ENCODE results near the gene SPART.

The SPART gene

DNA sequence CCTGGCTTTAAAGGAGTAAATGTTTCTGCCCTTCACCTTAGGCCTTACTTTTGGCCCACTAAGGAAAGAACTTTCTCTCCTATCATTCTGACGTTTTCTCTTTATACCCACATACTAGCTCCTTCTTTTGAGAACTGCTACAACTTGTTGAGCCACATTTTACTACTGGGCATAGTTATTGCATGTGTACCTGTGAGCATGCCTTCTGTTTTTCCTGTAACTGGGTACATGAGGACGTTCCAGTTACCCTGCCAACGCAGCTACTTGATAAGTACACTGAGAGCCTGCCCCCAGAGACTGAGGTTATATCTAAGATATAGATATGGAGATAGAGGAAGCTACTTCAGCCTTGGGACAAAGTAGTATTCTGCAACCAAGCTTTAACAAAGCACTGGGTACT is 52.1 kb downstream of the SPART start:
- TF ChIP-seq CTCF (conservative IDR thresholded peaks at IDR 0.05; ENCODE audit: low read depth, low read length) = no peak
- H3K4me3 ChIP-seq (ENCODE audit: low read depth, low read length) = no peak overlapping the region
- DNase-seq (ENCODE audit: low read depth) = no peak

DNA sequence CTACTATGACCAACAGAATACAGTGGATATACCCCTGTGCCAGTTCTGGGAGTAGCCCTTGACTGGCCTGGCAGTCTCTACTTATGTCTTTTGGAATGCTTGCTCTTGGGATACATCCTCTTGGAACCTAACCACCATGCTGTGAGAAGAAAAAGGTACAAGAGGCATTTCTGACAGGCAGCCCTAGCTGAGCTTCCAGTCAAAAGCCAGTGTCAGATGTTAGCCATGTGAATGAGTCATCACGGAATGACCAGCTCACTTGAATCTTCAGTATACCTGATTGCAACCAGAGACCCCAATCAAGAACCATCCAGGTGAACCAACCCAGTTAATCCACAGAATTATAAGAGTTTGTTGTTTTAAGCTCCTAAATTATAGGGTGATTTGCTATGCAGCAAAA is 52.7 kb downstream of the SPART start:
- H3K4me3 ChIP-seq (ENCODE audit: low read depth, low read length) = no peak overlapping the region
- TF ChIP-seq CTCF (conservative IDR thresholded peaks at IDR 0.05; ENCODE audit: low read depth, low read length) = no peak
- no peak for DNase-seq (ENCODE audit: low read depth)

- no peak for DNase-seq (ENCODE audit: low read depth)
- no peak overlapping the region for H3K4me3 ChIP-seq (ENCODE audit: low read depth, low read length)
- TF ChIP-seq CTCF (conservative IDR thresholded peaks at IDR 0.05; ENCODE audit: low read depth, low read length) = no peak
Observed at GRCh38 chr13:36288794-36289391, 57.3 kb downstream of the SPART start.

DNA sequence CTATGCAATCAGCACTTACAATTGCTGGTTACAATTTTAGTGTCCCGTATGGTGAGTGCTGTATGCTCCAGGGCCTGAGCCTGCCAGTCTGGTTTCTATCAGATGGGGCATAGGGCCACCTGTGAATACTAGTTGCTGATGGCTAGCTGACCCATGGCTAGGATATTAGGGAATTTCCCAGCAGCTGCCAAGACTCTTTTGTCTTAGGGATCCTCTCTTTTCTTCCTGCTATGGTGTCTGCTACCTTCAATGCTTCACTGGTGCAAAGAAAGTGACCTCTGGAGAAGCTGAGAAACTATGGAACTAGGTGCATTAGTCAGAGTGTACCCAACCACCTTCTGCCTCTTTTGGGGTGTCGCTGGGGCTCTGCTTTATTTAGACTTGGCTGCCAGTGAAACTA is 60.2 kb downstream of the SPART start:
- DNase-seq (ENCODE audit: low read depth) = no peak
- no peak for TF ChIP-seq CTCF (conservative IDR thresholded peaks at IDR 0.05; ENCODE audit: low read depth, low read length)
- no peak overlapping the region for H3K4me3 ChIP-seq (ENCODE audit: low read depth, low read length)

- DNase-seq (ENCODE audit: low read depth) = peak; percentile 65
- peak; percentile 74 for TF ChIP-seq CTCF (conservative IDR thresholded peaks at IDR 0.05; ENCODE audit: low read depth, low read length)
- H3K4me3 ChIP-seq (ENCODE audit: low read depth, low read length) = no peak overlapping the region
Observed at GRCh38 chr13:36282821-36283432, 63.3 kb downstream of the SPART start.

DNA sequence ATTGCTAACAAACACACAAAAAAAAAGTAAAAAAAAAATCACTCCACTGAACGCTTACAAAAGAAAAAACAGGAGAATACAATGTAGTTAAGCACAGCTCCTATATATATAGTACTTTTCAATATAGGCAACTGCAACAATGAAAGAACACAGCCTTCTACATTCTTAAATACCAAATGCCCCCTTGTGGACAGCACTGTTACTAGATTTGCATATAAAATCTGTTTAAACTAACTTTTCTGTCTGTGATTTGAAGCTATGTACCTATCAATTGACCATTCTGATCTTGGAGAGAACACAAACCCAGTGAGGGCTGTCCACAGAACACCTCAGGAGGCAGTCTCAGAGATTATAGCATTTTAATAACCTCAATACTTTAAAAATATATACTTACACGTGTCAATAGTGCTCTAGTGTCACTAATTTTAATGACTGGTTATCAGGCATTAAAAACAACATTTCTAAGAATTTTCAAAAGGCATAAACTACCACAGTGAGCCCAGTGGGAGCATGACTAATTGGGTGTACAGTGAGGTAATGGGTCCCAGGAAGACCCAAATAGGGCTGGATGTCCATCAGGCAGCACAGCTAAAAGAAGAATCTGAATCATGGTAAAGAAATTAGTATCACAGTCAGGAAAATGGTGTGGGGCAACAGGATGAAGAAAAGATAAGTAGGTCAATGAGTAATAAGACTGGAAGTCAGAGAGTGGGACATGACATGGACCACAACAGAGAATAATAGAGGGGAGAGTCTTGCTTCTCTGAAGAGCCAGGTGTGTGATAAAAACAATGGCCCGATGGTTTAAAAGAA is 70.8 kb downstream of the SPART start:
- TF ChIP-seq CTCF (conservative IDR thresholded peaks at IDR 0.05; ENCODE audit: low read depth, low read length) = peak; percentile 65
- peak; percentile 90 for DNase-seq (ENCODE audit: low read depth)
- H3K4me3 ChIP-seq (ENCODE audit: low read depth, low read length) = no peak overlapping the region
